NCI-H69 (cell line): ENCODE data around the gene MCF2.
"Not testable (repeated sequence)": the region's sequence is repeated elsewhere in the genome, so short reads cannot be mapped to it uniquely, and the experiment has no call there.

ENCODE experiments used
- DNase-seq: peaks from one replicate; lab custom pipeline; 2025; lab: John Stamatoyannopoulos, UW

MCF2 gene, protein sequence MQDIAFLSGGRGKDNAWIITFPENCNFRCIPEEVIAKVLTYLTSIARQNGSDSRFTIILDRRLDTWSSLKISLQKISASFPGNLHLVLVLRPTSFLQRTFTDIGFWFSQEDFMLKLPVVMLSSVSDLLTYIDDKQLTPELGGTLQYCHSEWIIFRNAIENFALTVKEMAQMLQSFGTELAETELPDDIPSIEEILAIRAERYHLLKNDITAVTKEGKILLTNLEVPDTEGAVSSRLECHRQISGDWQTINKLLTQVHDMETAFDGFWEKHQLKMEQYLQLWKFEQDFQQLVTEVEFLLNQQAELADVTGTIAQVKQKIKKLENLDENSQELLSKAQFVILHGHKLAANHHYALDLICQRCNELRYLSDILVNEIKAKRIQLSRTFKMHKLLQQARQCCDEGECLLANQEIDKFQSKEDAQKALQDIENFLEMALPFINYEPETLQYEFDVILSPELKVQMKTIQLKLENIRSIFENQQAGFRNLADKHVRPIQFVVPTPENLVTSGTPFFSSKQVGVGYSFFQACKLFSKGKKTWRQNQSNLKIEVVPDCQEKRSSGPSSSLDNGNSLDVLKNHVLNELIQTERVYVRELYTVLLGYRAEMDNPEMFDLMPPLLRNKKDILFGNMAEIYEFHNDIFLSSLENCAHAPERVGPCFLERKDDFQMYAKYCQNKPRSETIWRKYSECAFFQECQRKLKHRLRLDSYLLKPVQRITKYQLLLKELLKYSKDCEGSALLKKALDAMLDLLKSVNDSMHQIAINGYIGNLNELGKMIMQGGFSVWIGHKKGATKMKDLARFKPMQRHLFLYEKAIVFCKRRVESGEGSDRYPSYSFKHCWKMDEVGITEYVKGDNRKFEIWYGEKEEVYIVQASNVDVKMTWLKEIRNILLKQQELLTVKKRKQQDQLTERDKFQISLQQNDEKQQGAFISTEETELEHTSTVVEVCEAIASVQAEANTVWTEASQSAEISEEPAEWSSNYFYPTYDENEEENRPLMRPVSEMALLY

GRCh38 chrX:139708067-139708466, at the start of gene MCF2:
Gene MCF2, minus strand, starts transcription at chrX:139708167. Its CDS starts 56,423 bp downstream, at chrX:139651744.
- no peak for DNase-seq

DNA sequence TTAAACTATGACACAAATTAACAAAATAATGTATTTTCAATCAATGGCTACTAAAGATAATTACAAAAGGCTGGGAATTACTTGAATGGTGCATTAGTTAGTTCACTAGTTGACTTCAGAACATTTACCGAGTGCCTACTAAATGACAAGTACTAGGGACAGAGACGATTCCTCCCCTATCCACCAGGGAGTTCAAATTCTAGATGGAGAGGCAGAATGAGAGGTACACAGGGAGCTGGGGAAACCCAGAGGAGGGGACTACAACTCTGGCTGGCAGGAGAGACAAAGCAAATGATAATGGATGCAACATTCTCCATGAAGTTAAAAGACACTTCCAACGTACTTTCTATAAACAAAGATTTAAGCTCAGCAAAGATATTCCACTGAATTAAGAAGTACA, 43.1 kb upstream of the MCF2 start:
- peak; percentile 21 for DNase-seq

- no peak for DNase-seq
These were observed 42.4 kb upstream of the MCF2 start for GRCh38 chrX:139750390-139750789.

GRCh38 chrX:139739138-139739537, 31.2 kb upstream of the MCF2 start:
- no peak for DNase-seq

GRCh38 chrX:139738581-139738980, 30.6 kb upstream of the MCF2 start:
- peak; percentile 56 for DNase-seq

DNA sequence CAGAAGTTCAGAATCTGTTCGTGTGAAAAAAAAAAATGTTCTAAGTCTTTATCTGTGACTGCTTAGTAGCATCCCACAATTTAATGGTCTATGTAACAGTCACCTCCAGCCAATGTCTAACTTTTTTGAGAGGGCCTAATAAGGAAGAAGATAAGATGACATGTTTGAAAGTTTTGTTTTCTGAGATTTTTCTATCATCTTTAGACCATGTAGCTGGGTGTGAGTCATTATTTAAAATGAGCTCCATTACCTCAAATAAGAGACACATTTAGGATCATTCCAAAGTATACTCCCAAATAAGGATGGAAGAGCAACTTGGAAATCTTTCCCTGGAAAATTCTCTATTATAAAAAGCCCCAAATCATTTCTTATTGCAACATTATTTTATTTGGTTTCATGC, 28.2 kb upstream of the MCF2 start:
- DNase-seq = no peak

DNA sequence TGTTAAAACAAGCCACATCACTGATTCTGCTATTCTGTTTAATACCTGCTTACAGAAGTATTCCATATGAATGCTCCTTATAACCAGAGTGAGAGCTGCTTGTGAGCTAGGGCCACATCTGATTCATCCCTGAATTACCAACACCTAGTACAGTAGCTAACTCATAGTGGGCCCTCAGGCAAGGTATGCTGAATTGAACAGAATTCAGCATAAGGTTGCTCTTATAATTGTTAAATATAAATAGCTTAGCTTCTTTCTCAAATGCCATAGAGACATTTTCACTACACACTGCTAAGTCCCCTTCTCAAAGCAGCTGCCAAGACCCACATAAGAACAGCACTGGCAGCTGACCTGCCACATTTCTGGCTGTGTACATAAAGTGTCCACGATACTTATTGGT, 27.0 kb upstream of the MCF2 start:
- DNase-seq = no peak

DNA sequence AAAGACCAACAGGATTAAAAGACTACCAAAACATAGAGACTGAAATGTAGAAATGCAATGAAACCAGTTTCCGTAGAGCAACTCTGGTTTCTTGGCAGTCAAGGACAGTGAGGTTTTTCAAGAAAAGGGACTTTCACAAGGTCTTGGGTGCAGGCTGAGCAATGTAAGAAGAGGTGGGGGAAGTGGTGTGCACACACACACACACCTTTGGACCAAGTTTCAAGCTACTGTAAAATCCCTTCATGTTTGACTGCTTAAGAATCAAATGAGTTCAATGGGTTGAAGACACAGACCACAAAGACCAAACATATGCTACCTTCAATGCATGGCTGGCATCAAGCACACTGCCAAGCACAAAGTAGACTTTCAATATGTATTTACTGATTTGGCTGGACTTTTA, 17.8 kb upstream of the MCF2 start:
- no peak for DNase-seq

- DNase-seq = no peak
These were observed 16.7 kb upstream of the MCF2 start for GRCh38 chrX:139724626-139725025.

DNA sequence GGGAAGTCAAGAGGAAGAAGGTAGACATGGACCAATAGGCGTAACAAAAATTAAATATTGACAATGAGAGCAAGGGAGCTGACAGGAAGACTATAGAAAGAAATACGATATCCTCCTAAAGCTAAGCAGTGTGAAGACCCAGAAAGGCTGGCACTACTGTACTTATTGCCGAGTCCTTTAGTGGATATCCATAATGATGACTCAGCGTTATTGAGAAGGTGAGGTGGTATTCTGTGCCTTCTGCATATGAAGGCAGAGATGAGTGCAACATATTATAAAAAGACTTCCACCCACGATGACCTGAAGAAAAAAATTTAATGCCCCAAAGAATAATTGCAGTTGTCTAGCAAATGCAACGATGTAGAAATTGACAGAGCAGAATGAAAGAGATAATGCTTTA, 13.0 kb upstream of the MCF2 start:
- DNase-seq = peak; percentile 3

DNA sequence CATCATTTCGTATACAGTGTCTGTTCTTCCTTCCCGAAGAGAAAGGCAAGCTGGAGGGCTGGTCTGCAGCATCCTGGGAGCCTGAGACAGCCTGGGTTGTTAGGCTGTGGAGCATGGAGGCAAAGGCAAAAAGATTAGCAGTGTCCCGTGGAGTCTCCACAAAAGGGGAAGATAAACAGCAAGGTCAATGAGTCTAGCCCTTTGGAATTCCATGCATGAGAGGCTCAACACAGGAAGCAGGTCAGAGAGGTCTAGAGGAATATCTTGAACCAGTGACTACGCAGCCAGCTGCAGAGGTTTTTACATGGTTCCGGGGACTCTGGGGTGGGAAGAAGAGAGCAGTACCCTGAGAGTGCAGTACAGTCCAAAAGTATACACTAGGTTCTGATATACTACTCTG, 12.2 kb upstream of the MCF2 start:
- no peak for DNase-seq

DNA sequence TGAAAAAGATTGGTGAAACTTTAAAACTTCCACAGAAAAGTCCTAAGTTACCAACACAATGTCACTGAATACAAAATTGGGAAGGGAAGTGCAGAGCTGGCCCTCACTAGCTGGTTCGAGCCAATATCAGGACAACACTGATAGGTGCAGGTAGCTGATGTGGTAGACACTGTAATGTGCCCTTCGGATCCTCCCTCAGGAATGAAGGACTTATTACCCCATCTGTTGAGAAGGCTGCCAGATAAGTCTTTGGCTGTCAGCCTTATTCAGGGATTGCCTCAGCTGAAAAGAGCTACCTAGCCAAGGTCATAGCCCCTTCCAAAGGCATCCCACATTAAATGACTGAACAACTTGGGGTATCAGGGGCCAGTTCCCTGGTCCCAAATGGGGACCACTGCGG, 5.3 kb downstream of the MCF2 start:
- no peak for DNase-seq

GRCh38 chrX:139692908-139693307, 15.1 kb downstream of the MCF2 start:
- no peak for DNase-seq

DNA sequence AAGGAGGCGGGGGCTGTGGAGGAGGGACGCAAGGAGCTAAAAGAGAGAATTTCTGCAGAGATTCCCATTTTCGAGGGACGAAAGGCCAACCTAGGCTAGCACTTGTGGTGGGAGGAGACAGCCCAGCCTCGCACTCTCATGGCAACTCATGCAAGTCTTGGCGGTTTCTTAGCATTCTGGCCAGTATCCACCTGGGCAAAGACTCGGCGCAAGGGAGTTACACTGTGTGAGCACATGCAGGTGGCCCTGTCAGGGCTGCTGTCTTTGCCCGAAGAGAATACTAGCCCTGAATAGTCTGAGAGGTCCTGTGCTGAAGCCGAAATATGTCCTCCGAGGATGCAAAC, 15.5 kb downstream of the MCF2 start:
- DNase-seq = no peak

DNA sequence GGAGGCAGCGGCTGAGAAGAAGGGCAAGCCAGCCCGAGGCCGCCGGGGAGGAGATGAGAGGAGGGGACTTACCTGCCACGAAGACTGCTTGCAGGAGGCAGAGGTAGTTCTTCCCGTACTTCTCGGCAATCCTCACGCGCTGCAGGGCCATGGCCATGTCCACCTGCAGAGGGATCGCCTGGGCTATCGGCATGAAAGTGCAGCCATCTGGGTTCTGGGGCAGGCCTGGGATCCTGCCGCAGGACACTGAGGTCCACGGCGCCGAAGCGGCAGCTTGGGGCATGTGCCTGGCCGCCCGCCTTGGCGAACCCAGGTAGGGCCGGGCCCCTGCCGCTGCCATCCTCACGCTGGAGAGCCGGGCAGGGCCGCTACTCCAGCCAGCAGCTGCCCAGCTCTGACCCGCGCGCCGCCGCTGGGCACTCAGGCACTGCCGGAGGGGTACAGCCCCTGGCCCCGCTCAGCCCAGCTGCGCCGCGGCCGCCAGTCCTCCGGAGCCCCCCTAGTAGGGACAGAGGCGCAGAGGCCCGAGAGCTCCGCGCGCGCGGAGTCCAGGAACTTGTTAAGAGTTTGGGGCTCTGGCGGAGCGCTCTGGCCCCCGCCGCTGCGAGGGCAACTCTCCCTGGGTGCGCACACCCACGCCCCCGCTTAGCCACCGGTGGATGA, 16.0 kb downstream of the MCF2 start:
- DNase-seq = peak; percentile 36

DNA sequence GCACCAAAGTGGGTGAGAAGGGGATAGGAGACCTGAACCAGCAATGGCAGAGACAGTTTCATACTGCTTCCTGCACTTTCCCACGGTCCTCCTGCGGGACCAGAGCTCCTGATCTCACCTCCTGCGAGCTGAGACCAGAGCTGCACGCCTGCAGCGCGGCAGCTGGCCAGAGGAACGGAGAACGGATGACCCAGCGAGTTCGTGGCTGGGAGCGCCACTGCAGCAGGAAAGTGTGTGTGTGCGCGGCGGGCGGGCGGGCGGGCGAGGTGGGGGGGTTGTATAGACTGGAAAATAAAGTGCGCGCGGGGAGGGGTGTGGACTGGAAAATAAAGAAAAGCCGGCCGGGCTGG, 16.5 kb downstream of the MCF2 start:
- peak; percentile 36 for DNase-seq

- not testable (repeated sequence) for DNase-seq
These were observed 22.8 kb downstream of the MCF2 start for GRCh38 chrX:139685175-139685574.

GRCh38 chrX:139680356-139680755, 27.6 kb downstream of the MCF2 start:
- DNase-seq = no peak

- DNase-seq = no peak
These were observed 60.4 kb downstream of the MCF2 start for GRCh38 chrX:139647597-139647996.

GRCh38 chrX:139642241-139642927, 65.6 kb downstream of the MCF2 start:
- DNase-seq = peak; percentile 6

DNA sequence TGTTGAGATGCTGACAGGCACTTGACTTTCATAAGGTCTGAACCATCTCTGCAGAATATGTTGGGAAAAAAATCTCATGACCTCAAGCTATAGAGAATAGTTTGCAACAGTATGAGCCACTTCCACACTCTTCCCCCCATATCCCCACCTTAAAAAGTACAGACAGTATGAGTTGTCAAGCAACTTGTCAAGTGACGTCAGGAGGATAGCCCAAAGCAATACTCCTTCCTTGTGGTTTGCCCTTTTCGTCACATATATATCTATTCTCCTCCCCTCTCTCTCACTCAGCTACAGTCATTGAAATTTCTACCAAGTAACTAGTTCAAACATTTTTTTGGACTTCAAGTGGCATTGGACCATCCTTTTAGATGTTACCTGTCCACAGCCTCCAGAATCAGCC, 67.7 kb downstream of the MCF2 start:
- DNase-seq = no peak

DNA sequence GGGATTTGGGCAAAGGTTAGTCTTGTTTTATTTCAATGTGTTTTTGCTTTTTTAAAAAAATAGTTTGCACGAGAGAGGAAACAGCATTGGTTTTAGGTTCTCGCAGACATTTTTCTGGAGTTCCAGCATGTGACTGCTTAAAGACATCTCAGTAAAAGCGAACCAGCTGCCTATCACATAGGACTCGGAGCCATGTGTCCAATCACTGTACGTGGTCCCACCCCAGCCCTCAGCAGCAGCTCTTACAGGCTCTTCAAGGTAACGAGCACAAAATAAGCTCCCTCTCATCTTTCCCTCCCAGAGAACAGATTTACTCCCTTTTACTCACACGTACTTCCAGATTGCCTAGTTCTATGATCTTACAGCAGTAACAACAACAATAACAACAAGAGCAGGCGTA, 68.7 kb downstream of the MCF2 start:
- DNase-seq = no peak
